Measurements from ENCODE around the gene OR2A2. TPM values are rescaled to one million over a fixed set of nuclear protein-coding genes. Genes with fewer than 3 reads are reported as not detected.

The OR2A2 gene
- total and polyA plus RNA-seq, 9 of the 15 experiments (the other 6 are each of a cell fraction or from before 2014, with no cell fraction given): not detected

- intact Hi-C loops (cut with micrococcal nuclease): no loop called here
Observed at GRCh38 chr7:144087230-144087629, 22.2 kb upstream of the OR2A2 start.

More at GRCh38 chr7:144087230-144087629, 22.2 kb upstream of the OR2A2 start:
- no peaks in the 10 kb centered on the region for H3K9me3 ChIP-seq (replicated peaks; ENCODE audit: control insufficient read depth, insufficient read depth, low read depth, low read length)
- H3K79me2 ChIP-seq (ENCODE audit: control insufficient read depth, insufficient read depth, low read length): no peaks in the 10 kb centered on the region
- H3K9me1 ChIP-seq (ENCODE audit: control insufficient read depth, insufficient read depth, low read length): no peaks in the 10 kb centered on the region
- 5% methylated on average over 1 of the region's 1 CpG for WGBS (ENCODE audit: insufficient coverage, low coverage, missing lambda C conversion rate)
- BruUV-seq (replicated peaks): no TSS peak
- H3K9ac ChIP-seq (ENCODE audit: insufficient read depth in 1 of 2, low read depth in 2 of 2, low read length in 2 of 2): no peak overlapping the region
- H3K4me1 ChIP-seq (replicated peaks in 1 of 2; ENCODE audit: control insufficient read depth in 2 of 2, insufficient read depth in 2 of 2, low read length in 2 of 2): no peaks in the 10 kb centered on the region
- H3K27ac ChIP-seq (ENCODE audit: extremely low read depth, low read depth, low read length): no peak overlapping the region
- no peak overlapping the region for H3K4me2 ChIP-seq (ENCODE audit: insufficient read depth, low read length)
- H2AFZ ChIP-seq (ENCODE audit: low read depth, low read length): no peak overlapping the region
- no peak for ATAC-seq
- CTCF ChIA-PET (ENCODE audit: low intra/inter-chr PET ratio): no interaction called here
- DNase-seq (ENCODE audit: extremely low read depth in 1 of 4, low spot score in 3 of 4): no peak
- TF ChIP-seq STAT5B (CRISPR knock-in tag; IDR thresholded peaks at IDR 0.05): no peak
- TF ChIP-seq POLR2AphosphoS2 (IDR thresholded peaks at IDR 0.05; ENCODE audit: low read length): no peak
- no peak for TF ChIP-seq SMARCA4 (IDR thresholded peaks at IDR 0.05)
- no peak for TF ChIP-seq U2AF1 (optimal IDR thresholded peaks at IDR 0.05; ENCODE audit: low read depth, low read length)
- TF ChIP-seq CHD7 (IDR thresholded peaks at IDR 0.05; ENCODE audit: low read depth, low read length): peak; percentile 86
- TF ChIP-seq BDP1 (IDR thresholded peaks at IDR 0.05; ENCODE audit: insufficient read depth, insufficient read length): no peak
- TF ChIP-seq MEIS2 (IDR thresholded peaks at IDR 0.05; ENCODE audit: partially characterized antibody): no peak
- in situ Hi-C loops (cut with MboI): no loop called here
- H3K4me3 ChIP-seq: no peak overlapping the region
- FAIRE-seq: no peak
- no peaks in the 10 kb centered on the region for H4K20me1 ChIP-seq (replicated peaks; ENCODE audit: control insufficient read depth, insufficient read depth, low read length)
- no peaks in the 10 kb centered on the region for H3K36me3 ChIP-seq (ENCODE audit: control insufficient read depth, insufficient read depth, low read length)
- POLR2A ChIA-PET: interaction anchor here (1.2 kb wide), 1 partner anchor 7 kb away, joined by 3 read pairs; no protein-coding TSS in a partner anchor
- no peaks in the 10 kb centered on the region for H3K27me3 ChIP-seq (ENCODE audit: control insufficient read depth in 2 of 2, insufficient read depth in 2 of 2, low read length in 2 of 2)

All from K562 (cell line).